Fibroblast of villous mesenchyme (primary cell): ENCODE results near the gene SLC35F4. TPM values are rescaled to one million over a fixed set of nuclear protein-coding genes. Genes with fewer than 3 reads are reported as not detected.

Experiments
- DNase-seq: peaks from one replicate; pipeline ENCODE4 v3.0.0-alpha.2; 2010; ENCODE audit warnings: low read depth
- H3K4me3 ChIP-seq: 2 replicates; pipeline ENCODE4 v1.5.1; 2011; ENCODE audit warnings: low read depth, mild to moderate bottlenecking, low read length
- total RNA-seq: library from RNA; depleted of rRNA; stranded (reverse); fragments of >200 nt; gene quantifications from 2 replicates; pipeline ENCODE4 v1.2.3, GENCODE V29; 2012
- TF ChIP-seq, protein P1 (sequence below): IDR thresholded peaks from 2 replicates; pipeline ENCODE4 v1.5.1; 2012; ENCODE audit warnings: low read depth, mild to moderate bottlenecking, low read length; ENCODE audit not compliant: insufficient read depth

SLC35F4 gene
- total RNA-seq, 1 donor = not detected

DNA sequence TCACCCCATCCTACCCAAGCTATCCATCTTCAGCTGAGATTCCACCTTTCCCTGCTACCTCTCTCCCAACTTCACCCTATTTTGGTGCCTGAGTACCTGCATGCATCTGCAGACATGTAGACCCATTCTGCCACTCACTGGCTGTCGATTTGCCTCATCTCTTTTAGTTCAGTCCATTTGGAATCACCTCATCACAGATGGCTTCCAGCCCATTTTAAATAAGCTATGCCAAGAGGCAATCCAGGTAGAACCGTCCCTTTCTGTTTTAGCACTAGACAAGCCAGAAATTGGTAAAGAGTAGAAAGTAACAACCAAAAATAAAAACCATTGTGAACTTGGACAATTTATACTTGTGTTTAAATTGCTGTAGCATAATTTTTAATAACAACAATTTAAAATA is 11.3 kb downstream of the SLC35F4 start:
- no peak overlapping the region for H3K4me3 ChIP-seq
- TF ChIP-seq, protein P1, sequence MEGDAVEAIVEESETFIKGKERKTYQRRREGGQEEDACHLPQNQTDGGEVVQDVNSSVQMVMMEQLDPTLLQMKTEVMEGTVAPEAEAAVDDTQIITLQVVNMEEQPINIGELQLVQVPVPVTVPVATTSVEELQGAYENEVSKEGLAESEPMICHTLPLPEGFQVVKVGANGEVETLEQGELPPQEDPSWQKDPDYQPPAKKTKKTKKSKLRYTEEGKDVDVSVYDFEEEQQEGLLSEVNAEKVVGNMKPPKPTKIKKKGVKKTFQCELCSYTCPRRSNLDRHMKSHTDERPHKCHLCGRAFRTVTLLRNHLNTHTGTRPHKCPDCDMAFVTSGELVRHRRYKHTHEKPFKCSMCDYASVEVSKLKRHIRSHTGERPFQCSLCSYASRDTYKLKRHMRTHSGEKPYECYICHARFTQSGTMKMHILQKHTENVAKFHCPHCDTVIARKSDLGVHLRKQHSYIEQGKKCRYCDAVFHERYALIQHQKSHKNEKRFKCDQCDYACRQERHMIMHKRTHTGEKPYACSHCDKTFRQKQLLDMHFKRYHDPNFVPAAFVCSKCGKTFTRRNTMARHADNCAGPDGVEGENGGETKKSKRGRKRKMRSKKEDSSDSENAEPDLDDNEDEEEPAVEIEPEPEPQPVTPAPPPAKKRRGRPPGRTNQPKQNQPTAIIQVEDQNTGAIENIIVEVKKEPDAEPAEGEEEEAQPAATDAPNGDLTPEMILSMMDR = no peak
- no peak for DNase-seq

DNA sequence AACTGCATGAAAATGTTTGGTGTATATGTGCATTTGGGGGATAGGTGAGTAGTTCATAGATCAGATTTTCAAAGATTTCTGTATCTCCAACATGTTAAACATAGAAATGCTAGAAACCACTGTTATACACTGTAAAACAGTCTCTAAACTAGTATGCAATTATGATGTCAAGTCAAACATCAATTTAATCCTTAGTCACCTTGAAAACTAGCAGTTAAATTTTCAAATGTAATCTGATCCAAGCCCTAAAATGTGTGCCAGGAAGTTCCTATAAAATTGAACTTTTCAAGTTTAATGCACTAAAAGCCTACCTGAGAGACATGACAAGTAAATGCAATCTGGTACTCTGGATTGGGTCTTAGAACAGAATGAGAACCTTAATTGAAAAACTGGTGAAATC is 14.5 kb downstream of the SLC35F4 start:
- TF ChIP-seq, protein P1 = no peak
- DNase-seq = no peak
- no peak overlapping the region for H3K4me3 ChIP-seq

DNA sequence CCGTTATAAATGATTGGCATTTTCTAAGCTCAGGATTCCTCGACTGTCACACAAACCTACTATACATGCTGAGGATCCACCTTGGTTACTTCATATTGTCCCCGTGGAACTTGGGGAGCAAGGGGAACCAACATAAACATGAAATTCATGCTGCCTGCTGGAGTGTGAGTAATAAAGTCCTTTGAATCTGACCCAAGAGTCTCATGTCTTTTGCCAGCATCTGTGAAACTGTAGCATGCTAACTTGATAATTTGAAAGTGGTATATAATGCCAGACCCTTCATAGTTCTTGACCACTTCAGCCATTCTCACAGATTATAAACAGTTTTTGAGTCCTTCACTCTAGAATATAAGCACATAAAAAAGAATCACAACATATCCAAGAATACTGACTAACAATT is 17.1 kb downstream of the SLC35F4 start:
- TF ChIP-seq, protein P1 = no peak
- no peak overlapping the region for H3K4me3 ChIP-seq
- no peak for DNase-seq

DNA sequence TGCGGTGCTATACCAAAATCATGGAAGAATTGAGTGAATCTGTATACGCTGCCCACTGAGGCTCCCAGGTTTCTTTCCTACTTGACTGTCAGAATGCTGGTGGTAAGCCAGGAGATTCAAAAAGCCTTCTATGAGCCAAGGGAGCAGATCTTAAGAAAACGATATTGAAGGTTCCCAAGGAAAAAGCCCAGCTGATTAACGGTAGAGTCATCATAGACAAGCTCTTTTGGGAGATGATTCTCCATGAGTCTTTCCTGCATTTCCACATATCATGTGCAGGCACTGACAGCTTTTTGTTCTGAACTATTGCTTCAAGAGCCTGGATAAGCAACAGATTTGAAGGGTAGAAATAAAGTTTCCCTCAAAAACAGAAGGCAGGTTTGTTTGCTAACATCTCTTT is 17.5 kb downstream of the SLC35F4 start:
- no peak for DNase-seq
- TF ChIP-seq, protein P1 = no peak
- H3K4me3 ChIP-seq = no peak overlapping the region

DNA sequence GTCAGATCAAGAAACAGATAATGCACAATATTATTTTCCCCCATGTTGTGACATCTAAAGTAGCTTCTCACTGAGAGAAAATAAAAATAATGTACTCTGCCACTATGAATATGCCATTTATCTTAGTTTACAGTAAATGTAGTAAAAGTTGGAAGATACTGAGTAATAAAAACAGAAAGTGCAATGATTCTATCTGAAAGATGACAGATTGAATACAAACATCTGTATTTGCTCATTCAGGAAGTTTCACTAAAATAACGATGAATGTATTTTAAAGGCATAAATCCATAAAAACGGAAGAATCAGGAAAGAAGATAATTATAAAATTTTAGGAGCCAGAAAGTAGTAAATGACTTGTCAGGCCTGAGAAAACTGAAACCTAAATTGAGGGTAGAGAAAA is 18.2 kb downstream of the SLC35F4 start:
- DNase-seq = no peak
- TF ChIP-seq, protein P1 = no peak
- H3K4me3 ChIP-seq = no peak overlapping the region

DNA sequence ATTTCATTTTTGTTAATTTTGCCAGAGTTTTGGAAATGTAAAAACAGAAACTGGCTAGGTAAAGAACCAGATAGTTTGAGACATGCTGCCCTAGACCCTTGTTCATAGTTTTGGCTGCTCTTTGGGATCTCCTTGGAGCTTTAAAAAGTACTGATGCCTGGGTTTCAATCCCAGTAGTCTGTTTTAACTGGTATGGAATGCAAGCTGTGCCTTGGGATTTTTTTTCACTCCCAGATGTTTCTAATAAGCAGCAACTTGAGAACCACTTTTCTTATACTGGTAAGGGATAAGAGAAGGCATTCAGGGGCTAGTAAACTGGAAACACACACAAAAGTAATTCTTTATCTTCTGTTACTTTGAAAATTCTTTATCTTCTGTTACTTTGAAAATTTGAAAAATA is 18.8 kb downstream of the SLC35F4 start:
- TF ChIP-seq, protein P1 = no peak
- H3K4me3 ChIP-seq = no peak overlapping the region
- peak; percentile 13 for DNase-seq

DNA sequence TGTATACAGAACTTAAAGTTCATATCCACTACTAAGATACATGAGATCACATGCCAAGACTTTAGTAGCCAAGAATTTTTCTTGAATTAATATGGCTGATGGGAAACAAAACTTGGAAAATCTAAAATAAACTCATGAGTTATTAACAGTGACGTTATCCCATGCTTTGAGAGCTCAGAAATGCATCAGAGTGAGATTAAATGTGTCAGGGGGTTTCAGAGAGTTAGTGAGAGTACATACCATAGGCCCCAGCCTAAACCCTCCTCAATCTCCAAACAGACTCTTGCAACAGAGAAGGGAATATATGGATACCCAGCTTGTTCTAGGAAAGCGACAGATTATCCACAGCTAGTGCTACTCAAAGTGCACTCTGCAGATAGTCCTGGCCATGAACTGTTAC is 19.3 kb downstream of the SLC35F4 start:
- no peak for DNase-seq
- H3K4me3 ChIP-seq = no peak overlapping the region
- TF ChIP-seq, protein P1 = no peak
